Skeletal muscle cell (primary cell): ENCODE results near the gene PCBP3.

ENCODE experiments used
- DNase-seq: peaks from one replicate; pipeline ENCODE4 v3.0.0-alpha.2; 2010; ENCODE audit warnings: low read depth
- H3K4me3 ChIP-seq: 2 replicates; pipeline ENCODE4 v1.5.1; 2011; ENCODE audit warnings: low read depth, mild to moderate bottlenecking, control low read depth, low read length, moderate library complexity

PCBP3 gene

DNA sequence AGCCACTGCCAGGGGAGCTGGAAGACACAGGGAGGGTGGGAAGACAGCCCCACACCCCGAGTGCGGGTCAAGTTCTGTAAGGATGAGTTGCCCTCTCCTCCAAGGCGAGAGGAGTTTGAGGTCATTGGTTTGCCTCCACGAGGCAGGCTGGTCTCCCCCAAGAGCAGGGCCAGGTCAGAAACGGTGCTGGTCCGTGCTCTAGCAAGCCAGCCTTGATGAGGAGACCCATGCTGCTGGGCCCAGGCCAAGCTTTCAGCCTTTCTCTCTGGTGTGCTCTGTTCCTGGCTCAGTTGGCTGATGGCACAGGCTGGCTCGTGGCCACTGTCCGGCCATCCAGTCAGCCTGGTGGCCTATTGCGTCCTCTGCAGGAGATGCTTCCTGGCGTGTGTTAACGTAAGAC, 12.0 kb upstream of the PCBP3 start:
- DNase-seq = no peak
- H3K4me3 ChIP-seq = no peak overlapping the region

DNA sequence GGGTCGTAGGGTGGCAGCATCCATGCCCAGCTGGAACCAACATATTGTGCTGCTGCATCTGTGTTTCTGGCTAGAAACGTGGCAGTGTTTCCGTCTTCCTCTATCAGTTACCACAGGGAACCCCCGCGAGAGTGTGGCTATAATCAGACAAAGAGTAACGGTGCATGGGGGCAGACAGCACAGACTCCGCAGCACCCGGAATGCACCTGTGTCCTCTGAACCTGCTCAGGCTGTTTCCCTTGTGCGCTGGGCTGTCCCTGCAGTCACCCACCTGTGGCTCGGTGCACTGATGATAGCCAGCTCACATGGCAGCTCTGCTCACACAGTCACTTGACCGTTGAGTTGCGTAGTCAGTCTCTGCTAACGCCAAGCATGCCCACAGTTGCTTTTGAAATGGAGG, 11.4 kb upstream of the PCBP3 start:
- H3K4me3 ChIP-seq = no peak overlapping the region
- no peak for DNase-seq

DNA sequence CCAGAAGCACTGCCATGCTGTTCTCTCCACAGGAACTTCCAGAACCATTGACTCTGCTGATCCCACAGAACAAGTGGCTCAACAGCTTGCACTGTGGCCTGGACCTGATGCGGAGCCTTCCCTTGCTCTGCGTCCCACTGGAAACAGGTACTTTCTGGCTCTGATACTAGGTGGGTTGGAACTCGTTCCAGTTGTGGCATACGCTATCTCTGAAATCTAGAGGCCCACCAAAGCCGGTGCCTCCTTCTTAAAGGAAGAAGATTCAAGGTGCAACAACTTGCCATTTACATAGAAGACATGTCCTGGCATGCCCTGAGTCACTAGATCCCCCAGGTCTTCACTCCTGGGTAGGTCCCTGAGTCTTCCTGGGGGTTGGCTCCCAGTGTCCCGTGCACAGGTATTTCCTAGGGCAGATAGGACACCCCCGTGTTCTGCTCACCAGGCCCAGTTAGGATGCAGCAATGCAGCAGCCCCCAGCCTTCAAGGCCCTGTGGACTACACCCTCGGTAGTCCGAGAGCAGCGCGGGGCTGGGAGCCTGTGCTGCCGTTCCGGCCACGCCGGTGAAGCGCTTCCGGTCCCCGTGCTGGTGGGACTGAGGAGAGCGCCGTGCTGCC, 10.8 kb upstream of the PCBP3 start:
- DNase-seq = no peak
- H3K4me3 ChIP-seq = no peak overlapping the region

DNA sequence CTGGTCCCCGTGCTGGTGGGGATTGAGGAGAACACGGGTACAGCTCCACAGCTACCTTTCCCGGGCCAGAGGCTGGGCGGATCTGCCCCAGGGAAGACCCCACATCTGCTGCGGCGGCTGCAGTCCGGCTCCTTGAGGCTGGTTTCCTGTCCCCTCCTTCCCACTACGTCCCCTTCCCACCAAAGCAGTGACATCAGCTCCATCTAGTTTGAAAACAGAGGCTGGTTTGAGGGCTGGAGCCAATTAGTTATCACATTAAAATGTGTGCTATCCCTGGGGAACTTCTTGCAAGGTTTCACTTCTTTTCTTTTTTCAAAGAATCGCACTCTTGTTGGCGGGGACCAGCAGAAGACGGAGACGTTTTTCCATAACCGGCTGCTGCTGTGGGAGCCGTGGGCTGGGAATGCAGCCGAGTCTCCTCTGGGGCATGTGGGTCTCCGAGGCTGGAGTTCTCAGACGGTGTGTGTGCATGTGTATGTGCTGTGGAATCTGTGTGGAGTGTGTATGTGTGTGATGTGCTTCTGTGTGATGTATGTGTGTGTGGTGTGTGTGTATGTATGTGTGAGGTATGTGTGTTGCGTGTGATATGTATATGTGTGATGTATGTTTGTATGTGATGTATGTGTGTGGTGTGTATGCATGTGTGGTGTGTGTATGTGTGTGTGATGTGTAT, 8.9 kb upstream of the PCBP3 start:
- DNase-seq = peak; percentile 39
- no peak overlapping the region for H3K4me3 ChIP-seq

DNA sequence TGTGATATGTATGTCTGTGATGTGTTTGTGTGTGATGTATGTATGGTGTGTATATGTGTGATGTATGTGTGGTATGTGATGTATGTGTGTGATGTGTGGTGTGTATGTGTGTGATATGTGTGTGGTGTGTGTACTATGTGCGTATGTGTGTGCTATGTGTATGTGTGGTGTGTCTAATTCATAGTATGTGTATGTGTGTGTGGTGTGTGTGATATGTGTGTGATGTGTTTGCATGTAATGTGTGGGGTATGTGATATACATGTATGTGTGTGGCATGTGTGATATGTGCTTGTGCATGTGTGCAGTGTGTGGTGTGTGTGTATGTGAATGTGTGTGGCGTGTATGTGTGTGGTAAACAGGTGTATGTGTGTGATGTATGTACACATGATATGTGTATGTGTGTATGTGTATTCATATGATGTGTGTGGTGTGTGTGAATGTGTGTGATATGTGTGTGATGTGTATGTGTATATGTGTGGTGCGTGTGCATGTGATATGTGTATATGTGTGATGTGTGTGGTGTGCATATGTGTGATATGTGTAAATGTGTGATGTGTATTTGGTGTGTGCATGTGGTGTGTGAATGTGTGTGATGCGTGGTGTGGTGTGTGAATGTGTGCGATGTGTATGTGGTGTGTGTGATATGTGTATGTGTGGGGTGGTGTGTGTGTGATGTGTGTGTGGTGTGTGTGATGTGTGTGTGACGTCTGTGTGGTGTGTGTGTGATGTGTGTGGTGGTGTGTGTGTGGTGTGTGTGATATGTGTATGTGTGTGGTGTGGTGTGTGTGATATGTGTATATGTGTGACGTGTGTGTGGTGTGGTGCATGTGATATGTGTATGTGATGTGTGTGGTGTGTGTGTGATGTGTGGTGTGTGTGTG, 8.0 kb upstream of the PCBP3 start:
- H3K4me3 ChIP-seq = no peak overlapping the region
- no peak for DNase-seq

DNA sequence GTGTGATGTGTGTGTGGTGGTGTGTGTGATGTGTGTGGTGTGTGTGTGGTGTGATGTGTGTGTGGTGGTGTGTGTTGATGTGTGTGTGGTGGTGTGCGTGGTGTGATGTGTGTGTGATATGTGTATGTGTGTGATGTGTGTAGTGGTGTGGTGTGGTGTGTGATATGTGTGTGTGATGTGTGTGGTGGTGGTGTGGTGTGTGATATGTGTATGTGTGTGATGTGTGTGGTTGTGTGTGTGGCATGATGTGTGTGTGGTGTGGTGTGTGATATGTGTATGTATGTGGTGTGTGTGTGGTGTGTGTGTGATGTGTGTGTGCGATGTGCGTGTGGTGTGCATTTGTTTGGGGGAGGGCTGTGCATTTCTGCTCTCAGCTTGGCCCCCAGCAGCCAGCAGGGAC, 7.1 kb upstream of the PCBP3 start:
- no peak overlapping the region for H3K4me3 ChIP-seq
- DNase-seq = no peak

DNA sequence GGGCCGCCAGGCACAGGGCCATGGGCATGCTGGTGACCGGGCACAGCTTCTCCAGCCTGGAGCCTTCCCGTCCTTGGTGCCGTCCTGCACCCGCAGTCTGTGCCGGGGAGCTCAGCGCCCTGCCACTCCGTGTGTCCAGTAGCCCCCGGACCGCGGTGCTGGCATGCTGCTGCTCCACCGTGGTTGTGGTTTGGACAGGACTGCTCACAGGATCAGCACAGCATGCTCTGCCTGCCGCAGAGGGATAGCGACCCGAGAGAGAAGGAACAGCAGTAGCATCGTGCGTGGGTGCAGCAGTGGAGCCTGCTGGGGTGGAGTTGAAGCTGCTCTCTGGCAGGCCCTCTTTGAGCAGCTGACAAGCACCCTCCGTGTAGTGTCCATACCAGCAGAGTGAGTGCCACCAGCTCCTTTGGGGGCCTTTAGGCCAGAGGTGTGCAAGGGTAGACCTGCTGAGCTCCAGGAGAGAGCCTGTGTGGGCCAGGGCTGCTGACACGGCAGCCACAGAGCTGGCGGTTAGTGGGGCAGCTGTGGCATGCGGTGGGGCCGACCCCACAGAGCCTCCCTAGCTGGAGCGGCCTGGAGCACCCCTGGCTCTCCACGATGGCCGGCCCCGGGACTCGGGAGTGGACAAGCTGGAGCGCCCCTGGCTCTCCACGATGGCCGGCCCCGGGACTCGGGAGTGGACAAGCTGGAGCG, 6.4 kb upstream of the PCBP3 start:
- no peak overlapping the region for H3K4me3 ChIP-seq
- no peak for DNase-seq

DNA sequence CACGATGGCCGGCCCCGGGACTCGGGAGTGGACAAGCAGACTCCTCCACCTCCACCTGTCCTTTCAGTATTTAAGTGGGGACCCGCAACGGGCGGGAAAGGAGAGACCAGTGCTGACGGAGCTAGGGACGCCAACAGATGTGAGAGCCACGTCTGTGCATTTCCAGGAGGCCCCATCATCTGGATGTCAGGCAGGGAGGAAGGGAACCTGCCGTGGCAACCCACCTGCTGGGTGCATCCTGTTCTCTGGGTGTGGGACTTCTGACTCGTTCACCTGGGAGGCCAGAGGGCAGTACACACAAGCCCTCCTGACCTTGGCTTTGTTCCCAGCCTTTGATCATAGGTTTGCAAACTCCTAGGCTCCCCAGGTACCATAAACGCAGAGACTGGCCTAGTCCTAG, 5.6 kb upstream of the PCBP3 start:
- DNase-seq = no peak
- no peak overlapping the region for H3K4me3 ChIP-seq

DNA sequence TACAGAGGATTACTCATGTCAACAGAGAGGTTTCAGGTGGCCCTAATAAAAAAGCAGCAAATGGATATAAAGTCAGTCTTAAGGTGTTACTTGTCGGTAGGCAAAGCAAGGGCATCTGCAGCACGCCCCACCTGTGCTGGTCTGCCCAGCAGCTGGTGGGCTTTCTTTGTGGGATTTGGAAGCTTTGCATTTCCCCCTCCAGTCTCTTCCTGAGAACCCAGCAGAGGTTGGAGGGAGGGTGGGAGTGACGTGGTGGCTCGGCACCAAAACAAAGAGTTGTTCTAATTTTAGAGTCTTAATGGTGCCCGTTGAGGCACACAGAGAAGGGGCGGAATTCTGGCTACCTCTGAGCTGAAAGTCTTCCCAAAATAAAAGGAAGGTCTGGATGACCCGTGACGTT, 4.8 kb upstream of the PCBP3 start:
- no peak overlapping the region for H3K4me3 ChIP-seq
- no peak for DNase-seq

DNA sequence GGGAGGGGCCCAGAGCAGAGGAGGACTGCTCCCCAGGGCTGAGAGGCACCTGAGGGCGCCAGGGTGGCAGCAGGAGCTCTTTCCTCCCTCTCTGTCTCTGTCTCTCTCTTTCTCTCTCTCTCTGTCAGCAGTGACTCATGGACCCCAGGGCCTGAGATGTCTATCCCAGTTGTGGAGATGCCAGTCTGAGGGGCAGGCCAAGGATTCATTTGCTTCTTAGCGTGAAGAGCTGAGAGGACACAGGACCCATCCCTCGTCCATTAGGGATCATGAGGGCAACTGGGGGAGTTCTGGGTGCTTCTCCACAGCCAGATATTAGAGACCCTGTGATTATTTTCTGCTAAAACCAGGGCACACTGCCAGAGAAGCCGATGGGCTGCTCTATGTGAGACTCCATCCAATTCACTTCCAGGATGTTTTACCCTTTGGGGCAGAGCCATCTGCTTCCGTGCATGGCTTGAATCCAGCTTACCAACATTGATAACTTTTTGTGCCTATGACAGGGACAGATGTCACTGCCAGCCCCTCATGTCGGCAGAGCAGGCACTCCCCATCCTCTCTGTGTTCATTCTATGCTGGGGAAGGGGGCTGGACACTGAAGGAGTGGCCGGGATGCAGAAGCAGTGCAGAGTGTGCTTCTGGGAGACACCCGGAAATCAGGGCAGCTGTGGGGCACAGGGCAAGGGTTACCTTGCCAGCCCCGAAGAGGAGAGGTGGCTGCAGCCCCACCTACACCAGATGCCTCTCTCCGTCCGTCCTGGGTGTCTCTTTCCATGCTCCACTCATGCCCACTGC, 4.1 kb upstream of the PCBP3 start:
- no peak for DNase-seq
- no peak overlapping the region for H3K4me3 ChIP-seq

DNA sequence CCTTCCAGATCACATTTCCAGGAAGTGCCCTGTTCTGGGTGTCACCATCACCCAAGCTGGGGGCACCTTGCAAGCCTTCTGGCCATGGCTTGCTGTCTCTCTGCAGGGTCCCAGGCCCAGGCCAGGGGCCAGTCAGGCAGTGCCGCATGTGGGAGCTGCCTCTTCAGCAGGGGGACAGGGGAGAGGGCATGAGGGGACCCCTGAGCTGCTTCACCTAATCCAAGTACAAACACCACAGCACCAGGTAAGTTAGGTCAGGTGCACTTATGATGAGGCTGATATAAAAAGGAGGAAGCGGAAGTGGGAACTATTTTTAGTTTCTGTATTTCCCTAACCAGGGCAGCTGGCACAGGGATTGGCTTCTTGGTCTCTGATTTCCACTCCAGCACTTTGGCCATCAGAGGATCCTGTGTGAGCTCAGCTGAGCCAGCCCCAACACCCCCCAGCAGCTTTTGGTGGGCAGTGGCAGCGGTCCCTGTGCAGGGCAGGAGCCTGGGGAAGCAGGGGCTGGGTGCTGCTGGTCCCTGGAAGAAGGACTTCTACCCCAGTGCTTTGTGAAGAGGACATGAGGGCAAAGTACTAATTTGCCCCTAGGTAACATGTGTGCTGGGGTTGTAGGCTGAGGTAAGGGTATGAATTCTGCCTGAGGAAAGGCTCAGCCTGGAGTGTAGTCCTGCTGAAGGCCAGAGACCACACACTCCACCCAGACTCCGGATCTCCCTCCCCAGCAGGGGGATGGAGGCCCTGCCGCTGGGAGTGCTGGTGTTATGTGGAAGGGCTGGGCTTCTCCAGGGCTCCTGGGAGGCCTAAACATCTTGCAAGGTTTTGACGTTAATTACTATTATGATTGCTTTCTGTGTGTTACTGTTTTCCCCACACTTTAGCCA, 3.3 kb upstream of the PCBP3 start:
- DNase-seq = no peak

DNA sequence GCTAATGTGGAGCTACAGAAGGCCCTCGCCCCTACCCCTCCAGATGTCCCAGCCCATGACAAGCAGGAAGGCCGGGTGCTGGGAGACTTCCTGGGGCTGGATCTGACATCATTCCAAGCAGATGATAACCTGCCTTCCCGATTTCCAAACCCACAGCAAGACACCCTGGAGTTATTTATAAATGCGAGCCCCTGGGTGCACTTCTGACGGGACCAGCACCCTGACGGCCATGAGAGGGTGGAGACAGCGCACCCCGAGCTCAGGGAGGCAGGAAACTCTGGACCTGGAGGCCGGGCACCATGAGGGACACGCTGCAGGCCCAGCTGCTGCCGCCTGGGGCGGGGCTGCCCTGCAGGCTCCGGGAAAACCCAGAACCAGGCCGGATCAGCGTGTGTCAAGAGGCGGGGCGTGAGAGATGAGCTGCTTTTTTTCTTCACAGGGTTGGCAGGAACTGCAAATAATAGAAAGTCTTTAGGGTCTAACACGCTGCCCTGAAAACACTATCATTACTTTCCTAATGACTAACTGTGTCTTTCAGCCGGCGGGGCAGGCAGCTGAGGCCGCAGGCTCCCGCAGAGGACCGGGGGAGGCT, 2.5 kb upstream of the PCBP3 start:
- DNase-seq = no peak
- H3K4me3 ChIP-seq = no peak overlapping the region

More for the DNA sequence above, 3.3 kb upstream of the PCBP3 start:
- no peak overlapping the region for H3K4me3 ChIP-seq

DNA sequence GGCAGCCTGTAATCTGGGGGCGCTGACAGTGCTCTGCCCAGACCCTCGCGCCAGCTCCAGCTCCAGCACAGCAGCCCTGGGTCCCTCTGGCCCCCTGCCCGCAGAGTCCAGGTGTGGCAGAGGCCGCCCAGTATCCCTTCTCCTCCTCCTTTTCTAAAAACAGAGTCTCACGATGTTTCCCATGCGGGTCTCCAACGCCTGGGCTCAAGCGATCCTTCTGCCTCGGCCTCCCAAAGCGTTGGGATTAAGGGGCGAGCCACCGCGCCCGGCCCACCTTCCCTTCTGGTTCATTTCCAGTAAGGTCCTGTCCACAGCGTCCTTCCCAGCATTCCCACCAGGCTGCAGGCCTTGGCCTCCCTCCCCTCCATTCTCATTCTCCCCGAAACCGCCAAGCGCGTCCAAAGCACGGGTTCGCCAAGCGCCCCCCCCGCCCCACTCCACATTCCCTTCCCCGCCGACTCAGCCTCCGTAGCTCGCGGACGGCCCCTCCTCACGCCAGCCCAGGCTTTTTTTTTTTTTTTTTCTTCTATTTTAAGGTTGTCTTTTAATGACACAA, 2.0 kb upstream of the PCBP3 start:
- no peak for DNase-seq

DNA sequence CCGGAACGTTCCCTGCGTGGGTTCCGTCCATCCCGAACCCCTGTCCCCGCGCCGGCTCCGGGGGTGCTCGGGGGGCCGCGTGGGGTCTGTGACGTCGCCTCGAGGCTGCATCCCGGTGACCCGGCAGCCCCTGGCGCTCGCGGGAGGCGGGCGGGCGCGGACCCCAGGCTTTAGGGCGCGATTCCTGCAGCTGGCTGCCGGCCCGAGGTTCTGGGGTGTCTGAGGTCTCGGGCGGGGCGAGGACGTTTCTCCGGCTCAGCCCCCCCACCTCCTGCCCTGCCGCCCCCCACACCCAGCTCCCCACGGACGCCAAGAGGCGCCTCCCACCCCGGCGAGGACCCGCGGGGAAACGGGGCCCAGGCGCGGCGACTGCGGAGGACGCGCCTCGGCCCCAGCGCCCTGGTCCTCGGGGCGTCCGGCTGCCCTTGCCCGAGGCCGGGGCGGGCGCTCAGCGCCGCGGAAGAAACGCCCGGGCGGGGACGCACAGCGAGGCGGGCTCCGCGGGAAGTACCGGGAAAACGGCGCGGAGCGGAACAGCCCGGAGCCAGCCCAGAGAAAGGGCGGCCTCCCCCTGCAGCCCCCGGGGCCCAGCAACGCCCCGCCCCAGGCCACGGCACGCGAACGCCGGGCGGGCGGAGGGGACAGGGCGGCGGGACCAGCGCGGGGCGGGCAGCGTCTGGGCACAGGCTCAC, 1.3 kb upstream of the PCBP3 start:
- peak overlapping the region; percentile 32 for H3K4me3 ChIP-seq

More for the DNA sequence above, 2.0 kb upstream of the PCBP3 start:
- H3K4me3 ChIP-seq = no peak overlapping the region

DNA sequence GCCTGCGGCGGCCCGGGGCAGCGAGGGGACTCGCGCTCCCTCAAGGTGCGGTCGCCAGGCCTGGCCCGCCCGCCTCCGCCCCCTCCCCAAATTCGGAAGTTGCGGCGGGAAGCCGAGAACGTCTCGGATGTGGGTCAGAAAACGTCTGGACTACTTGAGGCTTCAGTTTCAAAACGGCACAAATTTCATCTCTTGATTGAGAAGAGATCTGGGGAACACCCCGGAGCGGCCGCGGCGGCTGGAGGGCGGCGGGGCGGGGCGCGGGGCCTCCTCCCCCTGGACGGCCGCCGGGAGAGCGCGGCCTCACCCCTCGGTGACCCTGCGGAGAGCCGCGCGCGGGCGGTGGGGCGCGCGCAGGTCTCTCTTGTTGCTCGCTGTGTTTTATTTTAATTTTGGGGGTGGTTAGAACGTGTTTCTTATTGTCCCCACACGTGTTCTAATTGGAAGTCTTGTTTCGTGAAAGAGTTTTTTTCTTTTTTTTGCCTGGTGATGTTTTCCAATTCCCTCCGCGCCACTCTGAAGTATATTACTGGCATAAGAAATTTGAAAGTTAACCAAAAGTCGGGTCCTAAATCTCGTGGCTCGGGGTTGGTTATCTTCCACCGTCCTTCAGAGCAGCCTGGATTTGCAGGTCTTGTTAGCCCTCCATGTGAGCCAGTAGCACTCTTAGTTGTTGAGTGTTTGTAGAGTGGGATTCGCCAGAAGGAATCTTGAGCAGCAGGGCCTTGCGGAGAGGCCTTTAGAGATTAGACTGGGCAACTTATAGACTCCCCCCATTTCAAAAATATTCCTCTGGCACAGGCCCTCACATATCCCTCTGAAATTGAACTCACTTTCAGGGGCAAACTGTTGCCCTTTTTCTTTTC, 749 bp downstream of the PCBP3 start:
- H3K4me3 ChIP-seq = peak overlapping the region; percentile 62
- DNase-seq = no peak

More for the DNA sequence above, 1.3 kb upstream of the PCBP3 start:
- DNase-seq = no peak

DNA sequence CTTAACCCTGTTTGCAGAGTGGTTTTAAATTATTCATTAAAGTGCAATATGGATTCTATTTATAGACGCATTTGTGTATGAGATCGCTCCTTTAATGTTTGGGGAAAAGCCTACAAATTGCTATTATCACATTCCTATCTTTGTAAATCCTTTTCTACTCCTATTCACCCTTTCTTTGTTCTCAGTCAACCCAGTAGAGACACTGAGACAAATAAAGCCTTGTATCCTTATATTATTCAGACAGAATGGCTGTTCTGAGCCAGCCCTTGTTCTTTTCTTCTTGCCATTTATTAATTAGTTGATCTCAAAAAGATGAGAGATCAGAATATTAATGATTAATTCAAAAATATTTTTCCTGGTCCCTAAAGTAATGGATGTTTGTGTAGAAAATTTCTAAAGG, 8.4 kb downstream of the PCBP3 start:
- DNase-seq = no peak

More for the DNA sequence above, 8.4 kb downstream of the PCBP3 start:
- H3K4me3 ChIP-seq = no peak overlapping the region
